ENCODE data around the gene PAX8. TPM values are rescaled to one million over a fixed set of nuclear protein-coding genes. Genes with fewer than 3 reads are reported as not detected.

Gene PAX8
- total and polyA plus RNA-seq, 2 donors (not counting 1 experiment from before 2014, with no cell fraction given) = 0.45 to 0.64 TPM

- intact Hi-C loops (cut with micrococcal nuclease) = no loop called here
- no peak overlapping the region for H3K27ac Mint-ChIP-seq
These were observed 58.7 kb downstream of the PAX8 start for GRCh38 chr2:113219889-113220641.

DNA sequence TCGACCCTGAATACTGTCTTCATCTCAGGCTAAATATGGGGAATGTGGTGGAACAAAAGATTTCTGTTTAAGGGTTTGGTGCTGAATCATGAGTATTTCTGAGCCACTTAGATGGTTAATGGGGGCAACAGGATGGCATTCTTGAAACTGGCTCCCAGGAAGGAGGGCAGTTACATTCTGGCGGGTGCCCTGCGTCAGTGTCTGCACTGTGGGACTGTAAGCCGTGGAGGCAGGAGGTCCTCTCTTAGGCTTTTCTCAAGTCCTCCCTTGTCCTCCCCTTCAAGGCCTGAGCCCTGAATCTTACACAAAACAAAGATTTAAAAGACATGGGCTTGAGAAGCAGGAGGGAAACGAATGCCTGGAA is 59.2 kb downstream of the PAX8 start:
- no peak overlapping the region for H3K9ac ChIP-seq (ENCODE audit: low read length)
- no peak overlapping the region for H3K4me3 ChIP-seq (ENCODE audit: control extremely low read depth in 1 of 5, extremely low read depth in 1 of 5, insufficient read depth in 1 of 5, low read depth in 2 of 5, low read length in 4 of 5)
- peaks cover 15% of the 10 kb centered on the region for H3K4me1 Mint-ChIP-seq
- no peak overlapping the region for H3K27ac ChIP-seq (ENCODE audit: low read length in 2 of 2)
- peaks cover 10 to 12% of the 10 kb centered on the region in 2 donors for H3K4me1 ChIP-seq (ENCODE audit: control insufficient read depth in 2 of 2, insufficient read depth in 2 of 2, low read length in 2 of 2)
- no peaks in the 10 kb centered on the region for H3K9me3 ChIP-seq (ENCODE audit: control extremely low read depth in 1 of 3, control insufficient read depth in 2 of 3, insufficient read depth in 1 of 3, low read length in 2 of 3)
- POLR2A ChIA-PET = no interaction called here
- ATAC-seq (ENCODE audit: low read depth) (no peak), DNase-seq (no peak)
- no peaks in the 10 kb centered on the region for H3K9me3 Mint-ChIP-seq (ENCODE audit: insufficient read depth)
- peaks cover 0 to 10% (median 4%) of the 10 kb centered on the region in 4 experiments for H3K27me3 ChIP-seq (replicated peaks in 1 of 4; ENCODE audit: control extremely low read depth in 1 of 4, control insufficient read depth in 3 of 4, insufficient read depth in 4 of 4, low read length in 3 of 4)
- H3K27me3 Mint-ChIP-seq = peaks cover 7% of the 10 kb centered on the region
- H3K36me3 ChIP-seq (replicated peaks in 1 of 2; ENCODE audit: control extremely low read depth in 1 of 2, control insufficient read depth in 1 of 2, extremely low read depth in 1 of 2, insufficient read depth in 2 of 2, low read length in 1 of 2) = no peaks in the 10 kb centered on the region
- no peaks in the 10 kb centered on the region for H3K79me2 ChIP-seq (ENCODE audit: control insufficient read depth, insufficient read depth, low read length)
- 50% methylated on average over 2 of the region's 5 CpGs for WGBS (ENCODE audit: insufficient coverage)
- CTCF ChIA-PET = interaction anchor here (1.8 kb wide), 1 partner anchor 81 kb away, joined by 8 read pairs; no protein-coding TSS in a partner anchor
- H4K20me1 ChIP-seq (ENCODE audit: control insufficient read depth, insufficient read depth, low read length, poor library complexity, severe bottlenecking) = no peaks in the 10 kb centered on the region
- no peak overlapping the region for H3K27ac Mint-ChIP-seq
- no peak overlapping the region for H2AFZ ChIP-seq (ENCODE audit: insufficient read depth, low read depth, low read length, poor library complexity, severe bottlenecking)
- intact Hi-C loops (cut with micrococcal nuclease) = no loop called here
- no peak overlapping the region for H3K4me3 Mint-ChIP-seq
- TF ChIP-seq, protein P1, sequence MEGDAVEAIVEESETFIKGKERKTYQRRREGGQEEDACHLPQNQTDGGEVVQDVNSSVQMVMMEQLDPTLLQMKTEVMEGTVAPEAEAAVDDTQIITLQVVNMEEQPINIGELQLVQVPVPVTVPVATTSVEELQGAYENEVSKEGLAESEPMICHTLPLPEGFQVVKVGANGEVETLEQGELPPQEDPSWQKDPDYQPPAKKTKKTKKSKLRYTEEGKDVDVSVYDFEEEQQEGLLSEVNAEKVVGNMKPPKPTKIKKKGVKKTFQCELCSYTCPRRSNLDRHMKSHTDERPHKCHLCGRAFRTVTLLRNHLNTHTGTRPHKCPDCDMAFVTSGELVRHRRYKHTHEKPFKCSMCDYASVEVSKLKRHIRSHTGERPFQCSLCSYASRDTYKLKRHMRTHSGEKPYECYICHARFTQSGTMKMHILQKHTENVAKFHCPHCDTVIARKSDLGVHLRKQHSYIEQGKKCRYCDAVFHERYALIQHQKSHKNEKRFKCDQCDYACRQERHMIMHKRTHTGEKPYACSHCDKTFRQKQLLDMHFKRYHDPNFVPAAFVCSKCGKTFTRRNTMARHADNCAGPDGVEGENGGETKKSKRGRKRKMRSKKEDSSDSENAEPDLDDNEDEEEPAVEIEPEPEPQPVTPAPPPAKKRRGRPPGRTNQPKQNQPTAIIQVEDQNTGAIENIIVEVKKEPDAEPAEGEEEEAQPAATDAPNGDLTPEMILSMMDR (IDR thresholded peaks at IDR 0.05) = no peak
- no peak for TF ChIP-seq EZH2 (IDR thresholded peaks at IDR 0.05; ENCODE audit: borderline replicate concordance, insufficient read depth, low read depth, low read length, poor library complexity, severe bottlenecking)
- H3K4me2 ChIP-seq (replicated peaks; ENCODE audit: low read depth, low read length, poor library complexity, severe bottlenecking) = no peak overlapping the region

More at GRCh38 chr2:113219889-113220641, 58.7 kb downstream of the PAX8 start:
- Histone ChIP-seq H3K79me2 (ENCODE audit: control insufficient read depth, insufficient read depth, low read length) (no peaks in the 10 kb centered on the region), H3K27me3 (replicated peaks in 1 of 4; ENCODE audit: control extremely low read depth in 1 of 4, control insufficient read depth in 3 of 4, insufficient read depth in 4 of 4, low read length in 3 of 4) (peaks cover 0 to 10% (median 4%) of the 10 kb centered on the region in 4 experiments), H3K4me3 (ENCODE audit: control extremely low read depth in 1 of 5, extremely low read depth in 1 of 5, insufficient read depth in 1 of 5, low read depth in 2 of 5, low read length in 4 of 5) (no peak overlapping the region), H3K9me3 (ENCODE audit: control extremely low read depth in 1 of 3, control insufficient read depth in 2 of 3, insufficient read depth in 1 of 3, low read length in 2 of 3) (no peaks in the 10 kb centered on the region), H3K4me1 (ENCODE audit: control insufficient read depth in 2 of 2, insufficient read depth in 2 of 2, low read length in 2 of 2) (peaks cover 10 to 12% of the 10 kb centered on the region in 2 donors), H3K36me3 (replicated peaks in 1 of 2; ENCODE audit: control extremely low read depth in 1 of 2, control insufficient read depth in 1 of 2, extremely low read depth in 1 of 2, insufficient read depth in 2 of 2, low read length in 1 of 2) (no peaks in the 10 kb centered on the region), H2AFZ (ENCODE audit: insufficient read depth, low read depth, low read length, poor library complexity, severe bottlenecking) (no peak overlapping the region), H4K20me1 (ENCODE audit: control insufficient read depth, insufficient read depth, low read length, poor library complexity, severe bottlenecking) (no peaks in the 10 kb centered on the region), H3K4me2 (replicated peaks; ENCODE audit: low read depth, low read length, poor library complexity, severe bottlenecking) (no peak overlapping the region), H3K27ac (ENCODE audit: low read length in 2 of 2) (no peak overlapping the region), H3K9ac (ENCODE audit: low read length) (no peak overlapping the region)
- DNase-seq (no peak), ATAC-seq (ENCODE audit: low read depth) (no peak)
- POLR2A ChIA-PET = no interaction called here
- WGBS (ENCODE audit: insufficient coverage) = 76% methylated on average over 5 of the region's 6 CpGs
- Mint-ChIP-seq H3K4me1 (peaks cover 15% of the 10 kb centered on the region), H3K9me3 (ENCODE audit: insufficient read depth) (no peaks in the 10 kb centered on the region), H3K4me3 (no peak overlapping the region), H3K27me3 (peaks cover 7% of the 10 kb centered on the region)
- no peak for TF ChIP-seq EZH2 (IDR thresholded peaks at IDR 0.05; ENCODE audit: borderline replicate concordance, insufficient read depth, low read depth, low read length, poor library complexity, severe bottlenecking)
- TF ChIP-seq, protein P1 (IDR thresholded peaks at IDR 0.05) = no peak
- CTCF ChIA-PET = interaction anchor here (0.9 to 1.8 kb wide), 2 partner anchors 29 to 82 kb away, joined by 3 to 8 read pairs; no protein-coding TSS in a partner anchor
